ENCODE measurements around the gene PDE5A.
"Not testable (repeated sequence)": the region's sequence is repeated elsewhere in the genome, so short reads cannot be mapped to it uniquely, and the experiment has no call there.

PDE5A gene

DNA sequence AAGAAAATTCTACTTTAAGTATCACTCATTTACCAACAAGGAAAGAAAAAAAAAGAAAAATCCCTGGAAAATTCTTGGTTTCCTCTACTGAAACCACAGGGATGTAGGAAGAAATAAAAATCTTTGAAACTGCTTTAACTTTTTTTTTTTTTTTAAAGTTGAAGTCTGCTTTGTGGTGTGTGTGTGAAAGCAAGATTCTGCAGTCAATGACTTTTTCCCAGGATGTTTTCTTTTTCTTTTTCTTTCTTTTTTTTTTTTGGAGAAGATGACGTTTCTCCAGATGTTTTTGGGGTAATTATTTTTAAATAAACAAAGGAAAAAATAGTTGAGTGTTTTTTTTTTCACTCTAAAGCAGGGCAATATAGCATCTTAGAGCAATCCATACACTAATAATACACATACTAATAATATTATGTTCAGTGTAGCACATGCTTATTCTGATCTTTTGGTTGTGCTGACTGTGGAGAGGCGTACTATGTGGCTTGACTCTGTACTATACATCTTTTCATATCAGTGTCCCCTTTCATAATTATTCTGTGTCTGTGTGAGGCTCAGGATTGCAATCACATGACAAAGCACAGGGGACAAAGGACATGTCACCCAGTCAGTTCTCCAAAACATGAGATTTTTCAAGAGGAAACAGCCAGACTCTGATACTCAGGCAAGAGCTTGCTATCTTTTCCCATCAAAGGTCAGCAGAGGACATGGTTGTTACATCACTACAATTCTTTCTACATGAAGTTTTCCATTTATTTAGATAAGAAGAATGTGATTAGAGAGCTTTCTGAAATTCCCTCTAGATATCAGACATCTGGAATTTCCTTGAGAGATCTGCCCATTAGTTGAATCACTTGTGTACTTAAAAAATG, 111.0 kb downstream of the PDE5A start:
- no peak for DNase-seq

DNA sequence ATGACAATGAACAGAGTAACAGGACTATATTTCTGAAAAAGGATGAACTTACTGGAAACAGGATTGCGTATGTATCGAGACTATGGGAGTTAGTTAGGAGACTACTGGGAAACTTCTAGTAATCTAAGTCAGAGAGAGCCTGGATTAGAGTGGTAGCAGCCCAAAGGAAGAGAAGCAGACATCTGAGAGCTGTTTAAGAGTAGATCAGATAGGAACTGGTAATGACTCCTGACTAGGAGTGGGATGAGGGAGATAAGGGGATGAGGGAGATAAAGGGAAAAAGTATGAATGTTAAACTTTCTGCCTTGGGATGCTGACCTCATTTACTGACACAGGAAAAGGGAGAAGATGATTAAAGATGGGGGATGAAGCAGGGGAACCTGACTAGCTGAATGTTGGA, 116.2 kb downstream of the PDE5A start:
- no peak for DNase-seq

DNA sequence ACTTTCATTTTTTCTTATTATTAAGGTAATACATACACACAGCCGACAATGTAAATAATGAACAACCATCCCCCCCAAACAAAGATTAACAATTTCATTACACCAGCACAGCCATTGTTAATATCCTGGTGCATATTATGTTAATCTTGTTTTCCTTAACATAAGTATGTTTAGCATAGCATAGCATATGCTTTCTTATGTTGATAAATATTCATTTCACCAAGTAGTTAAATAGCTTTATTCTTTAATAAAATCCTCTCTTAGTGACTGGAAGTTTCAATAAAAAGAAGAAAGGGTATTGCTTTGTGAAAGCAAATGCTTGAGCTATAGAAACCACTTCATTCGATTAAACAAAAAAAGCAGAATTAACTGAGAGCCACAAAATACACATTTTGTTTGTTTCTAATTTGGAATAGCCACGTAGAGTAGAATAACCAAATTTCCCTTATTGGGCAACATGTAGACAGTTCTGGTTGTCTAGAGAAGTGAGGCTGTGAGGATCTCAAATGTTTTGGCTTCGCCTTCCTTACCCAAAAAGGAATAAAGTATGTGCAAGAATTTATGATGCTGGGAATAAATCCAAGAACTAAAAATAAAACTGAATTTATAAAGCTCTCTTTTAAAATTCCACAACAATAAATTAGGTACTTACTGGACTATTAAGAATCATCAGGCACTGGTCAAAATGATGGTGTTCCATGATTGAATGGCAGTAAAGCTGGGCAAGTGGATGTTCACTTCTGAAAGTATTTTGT, 118.0 kb downstream of the PDE5A start:
- no peak for DNase-seq

DNA sequence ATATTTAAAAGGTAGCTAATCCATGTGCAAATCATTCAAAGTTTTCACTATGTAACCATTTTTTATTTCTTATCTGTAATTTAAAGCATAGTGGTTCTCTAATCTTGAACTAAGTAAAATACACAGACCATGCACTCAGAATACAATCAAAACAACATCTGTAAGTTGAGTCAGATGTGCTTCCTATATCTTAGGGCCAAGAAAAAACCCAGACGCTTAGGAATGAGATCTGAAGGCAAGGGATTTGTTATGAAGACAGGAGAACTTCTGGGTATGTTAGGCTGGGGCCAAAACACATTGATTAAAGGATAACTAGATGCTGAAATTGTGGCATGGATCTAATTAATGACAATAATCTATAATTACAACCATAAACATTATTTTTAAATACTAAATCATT, 120.3 kb downstream of the PDE5A start:
- DNase-seq = no peak

DNA sequence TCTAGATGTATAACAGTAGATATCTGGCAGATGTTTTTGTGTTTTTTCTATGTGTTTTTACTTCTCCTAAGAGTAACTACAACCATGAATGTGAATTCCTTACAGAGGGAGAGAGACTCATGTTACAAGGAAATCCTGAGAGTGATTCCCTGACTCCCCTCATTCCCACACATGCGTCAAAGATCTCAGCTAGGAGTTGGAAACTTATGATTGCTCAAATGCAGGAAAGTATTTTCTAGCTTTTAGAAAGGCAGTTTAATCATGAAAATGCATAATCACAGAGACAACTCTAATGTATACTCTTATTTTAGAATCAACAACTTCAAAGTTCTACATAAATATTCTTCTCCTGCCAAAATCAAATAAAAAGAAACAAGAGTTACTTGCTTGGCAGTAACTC, 121.8 kb downstream of the PDE5A start:
- no peak for DNase-seq

DNA sequence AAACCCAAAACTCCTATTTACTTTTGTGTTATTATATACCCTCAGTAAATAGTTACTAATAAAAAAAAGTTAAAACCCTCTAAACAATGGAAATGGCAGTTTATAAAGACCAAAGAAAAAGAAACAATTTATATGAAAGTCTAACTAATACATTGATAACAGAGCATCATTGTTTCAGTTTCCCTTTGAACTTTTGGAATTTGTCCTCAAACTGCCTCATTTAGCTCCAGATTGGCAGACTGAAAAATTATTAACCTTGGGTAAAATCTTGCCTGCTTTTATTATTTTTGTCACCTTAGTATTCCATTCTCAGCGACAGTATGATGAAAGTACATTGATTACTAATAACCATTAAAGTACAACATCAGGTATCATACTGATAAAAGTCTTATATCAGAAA, 124.0 kb downstream of the PDE5A start:
- DNase-seq = no peak

DNA sequence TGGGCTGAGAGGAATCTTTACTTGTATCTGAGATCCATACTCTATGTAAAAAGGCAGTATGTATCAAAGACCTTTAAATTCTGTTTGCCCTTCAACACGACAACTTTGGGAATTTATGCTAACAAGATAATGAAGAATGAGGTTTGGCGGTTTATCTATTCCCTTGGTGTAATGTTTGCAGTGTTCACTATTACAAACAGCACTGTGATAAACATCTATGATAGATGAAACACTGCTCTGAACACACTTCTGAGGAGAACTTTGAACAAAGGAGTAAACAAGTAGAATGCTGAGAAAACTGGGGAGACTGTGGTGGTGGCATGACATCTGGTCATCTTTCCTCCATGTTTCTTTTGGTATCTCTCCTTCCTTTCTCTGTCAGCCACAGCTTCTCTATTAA, 126.9 kb downstream of the PDE5A start:
- no peak for DNase-seq

DNA sequence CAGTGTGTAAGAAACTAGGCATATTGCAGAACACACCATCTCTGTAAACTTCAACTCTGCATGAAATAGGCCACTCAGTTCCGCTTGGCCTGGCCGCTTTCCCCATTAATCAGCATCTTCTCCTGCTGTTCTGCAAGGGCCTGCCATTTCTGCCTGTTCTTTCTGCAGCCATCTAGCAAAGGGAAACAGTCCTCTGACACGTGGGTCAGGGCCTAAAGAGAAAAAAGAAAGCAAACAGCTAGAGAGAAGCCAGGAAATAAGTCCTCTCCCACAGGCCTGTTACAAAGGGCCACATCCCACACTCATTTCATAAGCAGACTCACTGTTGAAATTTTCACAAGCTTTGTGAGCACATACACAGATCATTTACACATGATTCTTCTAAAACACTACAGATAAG, 130.1 kb downstream of the PDE5A start:
- peak; percentile 3 to 78 for DNase-seq

DNA sequence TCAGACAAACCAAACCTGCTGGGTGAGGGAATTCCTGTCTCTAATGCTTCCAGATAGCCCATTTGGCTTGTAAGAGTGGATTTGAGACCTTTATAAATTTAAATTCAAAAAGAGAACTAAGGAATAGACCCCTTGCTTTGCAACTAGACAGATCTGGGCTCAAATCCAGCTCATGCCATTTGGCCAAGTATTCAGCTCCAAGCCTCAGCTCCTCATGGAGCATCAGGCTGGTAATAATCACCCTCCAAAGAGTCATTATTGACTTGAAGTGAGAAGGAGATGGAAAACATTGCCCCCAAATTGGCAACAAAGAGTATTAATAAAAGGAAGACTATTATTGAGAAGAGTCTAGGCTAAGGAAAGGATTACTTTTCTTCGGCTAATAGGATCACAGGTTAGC, 134.7 kb downstream of the PDE5A start:
- DNase-seq = no peak

DNA sequence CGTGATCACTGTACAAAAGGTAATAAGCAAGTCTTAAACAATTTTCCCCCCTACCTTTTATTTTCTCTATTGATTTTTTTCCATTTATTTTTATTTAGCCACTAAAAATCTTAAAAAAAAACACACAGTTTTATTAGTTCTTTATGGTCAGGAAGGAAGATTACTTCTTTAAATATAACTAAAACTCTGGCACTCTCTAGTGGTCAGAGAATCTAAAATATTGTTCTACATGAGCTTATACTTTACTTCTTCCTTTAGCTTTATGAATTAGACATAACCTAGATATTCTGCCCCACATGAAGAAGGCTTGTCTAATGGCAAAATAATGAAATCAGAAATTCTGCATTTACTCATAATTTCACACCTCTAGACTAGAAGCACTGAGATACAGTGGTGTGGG, 135.2 kb downstream of the PDE5A start:
- peak in 1 of 2 donors; percentile 4 for DNase-seq

DNA sequence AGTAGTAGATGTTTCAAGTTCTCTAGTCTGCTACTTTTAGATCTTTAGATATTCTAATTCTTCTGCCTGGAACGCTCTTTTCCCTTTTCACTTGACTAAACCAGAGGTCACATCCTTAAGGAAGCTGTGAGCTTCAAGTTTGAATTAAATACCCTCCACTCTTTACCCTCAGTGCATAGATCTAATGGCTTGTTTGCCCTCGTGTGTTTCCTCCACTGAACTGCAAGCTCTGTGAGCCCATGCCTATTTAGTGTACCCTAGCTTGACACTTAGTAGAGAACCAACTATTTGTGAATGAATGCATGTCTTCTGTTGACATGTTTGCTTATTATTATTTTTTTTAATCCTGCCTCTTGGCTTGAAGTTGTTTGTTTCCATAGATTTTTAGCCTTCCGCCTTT, 138.3 kb downstream of the PDE5A start:
- no peak for DNase-seq

DNA sequence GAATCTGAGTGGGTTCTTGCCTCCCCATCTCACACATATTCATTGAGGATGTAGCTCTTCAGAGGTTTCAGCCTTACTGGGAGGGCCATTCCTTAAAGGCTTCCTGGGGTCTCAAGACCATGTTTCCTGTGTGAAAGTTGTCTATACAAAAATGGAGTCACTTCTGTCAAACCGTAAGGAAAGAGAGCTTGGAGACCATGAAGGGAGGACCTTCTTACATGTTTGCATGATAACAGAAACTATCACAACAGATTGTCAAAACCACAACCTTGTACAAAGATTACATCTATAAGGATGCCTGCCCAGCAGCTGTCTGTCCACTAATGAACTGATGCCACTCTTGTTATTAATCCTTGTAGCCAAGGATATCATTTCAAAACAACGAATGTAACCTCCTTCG, 139.3 kb downstream of the PDE5A start:
- DNase-seq = no peak

DNA sequence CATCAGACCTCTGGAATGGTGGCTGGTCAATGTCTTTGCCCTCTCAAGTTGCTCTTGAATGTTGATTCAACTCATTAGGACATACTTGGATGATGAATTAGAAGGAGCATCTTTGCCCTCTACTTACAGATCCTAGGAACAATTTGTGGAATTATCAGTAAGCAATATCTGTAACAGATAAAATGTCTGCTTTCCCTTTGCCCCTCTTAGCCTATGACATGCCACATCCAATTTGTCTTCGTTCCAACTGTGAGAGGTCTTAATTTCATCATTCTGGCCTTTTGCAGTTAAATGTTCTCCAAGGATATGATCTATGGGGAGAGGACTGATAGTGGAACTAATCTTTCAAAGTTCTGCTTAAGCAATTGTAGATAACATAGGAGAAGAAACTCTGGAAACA, 148.3 kb downstream of the PDE5A start:
- DNase-seq = no peak

DNA sequence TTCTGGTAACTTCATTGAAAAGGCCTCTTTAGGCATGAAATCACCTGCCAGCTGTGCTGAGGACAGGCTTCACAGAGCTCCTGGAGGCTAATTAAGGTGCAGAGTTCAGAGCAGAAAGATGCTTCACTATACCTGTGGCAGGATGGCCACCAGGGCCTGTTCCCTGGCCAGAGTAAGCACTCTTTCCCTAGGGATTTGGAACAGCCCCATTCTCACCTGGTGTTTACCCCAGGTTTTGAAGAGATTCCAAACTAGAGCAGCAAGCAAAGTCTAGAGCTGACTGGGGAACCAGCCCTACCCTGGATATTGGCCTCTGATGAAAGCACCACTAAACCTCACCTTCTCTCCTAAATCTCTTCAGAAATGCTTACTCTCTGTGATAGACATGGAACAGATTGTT, 148.8 kb downstream of the PDE5A start:
- no peak for DNase-seq

DNA sequence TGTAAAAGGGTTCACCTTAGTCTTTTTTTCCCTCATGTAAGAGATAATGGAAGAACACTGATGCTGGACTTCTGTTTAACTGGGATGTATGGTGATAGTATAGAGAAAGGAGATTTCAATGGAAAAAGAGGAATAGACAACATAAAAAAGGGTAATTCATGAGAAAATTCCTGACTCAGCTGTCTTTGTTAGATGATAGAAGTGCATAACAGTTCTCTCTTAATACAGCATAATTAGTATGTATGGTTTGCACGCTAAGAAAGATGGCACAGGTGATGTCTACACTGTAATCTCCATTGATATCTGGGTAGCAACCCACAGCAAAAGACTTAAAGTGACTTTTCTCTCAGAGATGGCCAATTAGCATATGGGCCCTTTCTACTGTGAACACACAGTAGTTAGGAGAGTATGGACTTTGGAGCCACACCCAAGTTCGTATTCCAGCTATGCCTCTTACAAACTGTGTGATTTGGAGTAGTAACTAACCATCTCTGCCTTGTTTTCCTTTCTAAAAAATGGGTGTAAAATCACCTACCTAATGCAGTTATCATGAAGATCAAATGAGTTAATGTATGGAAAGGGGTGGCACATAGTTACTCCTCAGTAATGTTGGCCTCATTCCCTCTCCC, 149.3 kb downstream of the PDE5A start:
- DNase-seq = no peak

DNA sequence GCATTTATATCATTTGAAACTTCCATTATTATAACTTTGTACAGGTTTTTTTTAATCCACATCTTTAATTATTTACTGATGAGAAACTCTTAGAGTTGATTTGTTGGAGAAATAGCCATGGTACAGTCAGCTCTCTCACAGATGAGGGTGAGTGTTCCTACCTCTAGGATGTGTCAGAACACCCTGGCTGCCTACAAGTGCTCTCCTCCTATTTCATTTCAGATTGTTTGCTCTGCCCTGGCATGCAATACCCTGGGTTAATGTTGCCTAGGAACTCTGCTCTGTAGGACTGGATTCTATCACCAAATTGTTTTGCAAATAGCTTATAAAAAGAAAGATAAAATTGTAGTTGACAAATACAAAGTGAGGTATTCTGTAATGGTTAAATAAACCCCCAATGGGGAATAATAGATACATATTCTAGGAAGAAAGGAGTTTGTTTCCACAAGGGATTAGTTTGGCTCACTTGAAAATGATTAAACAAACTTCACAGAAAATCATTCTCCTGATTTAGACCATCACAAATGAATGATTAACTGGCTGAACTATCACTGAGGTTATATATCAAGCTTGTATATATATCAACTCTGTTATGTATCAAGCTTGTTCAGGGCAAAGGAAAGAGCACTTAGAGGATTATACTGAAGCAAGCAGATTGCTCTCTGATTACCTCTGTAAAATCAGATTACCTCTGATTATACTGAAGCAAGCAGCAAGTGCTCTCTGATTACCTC, 150.0 kb downstream of the PDE5A start:
- no peak for DNase-seq

DNA sequence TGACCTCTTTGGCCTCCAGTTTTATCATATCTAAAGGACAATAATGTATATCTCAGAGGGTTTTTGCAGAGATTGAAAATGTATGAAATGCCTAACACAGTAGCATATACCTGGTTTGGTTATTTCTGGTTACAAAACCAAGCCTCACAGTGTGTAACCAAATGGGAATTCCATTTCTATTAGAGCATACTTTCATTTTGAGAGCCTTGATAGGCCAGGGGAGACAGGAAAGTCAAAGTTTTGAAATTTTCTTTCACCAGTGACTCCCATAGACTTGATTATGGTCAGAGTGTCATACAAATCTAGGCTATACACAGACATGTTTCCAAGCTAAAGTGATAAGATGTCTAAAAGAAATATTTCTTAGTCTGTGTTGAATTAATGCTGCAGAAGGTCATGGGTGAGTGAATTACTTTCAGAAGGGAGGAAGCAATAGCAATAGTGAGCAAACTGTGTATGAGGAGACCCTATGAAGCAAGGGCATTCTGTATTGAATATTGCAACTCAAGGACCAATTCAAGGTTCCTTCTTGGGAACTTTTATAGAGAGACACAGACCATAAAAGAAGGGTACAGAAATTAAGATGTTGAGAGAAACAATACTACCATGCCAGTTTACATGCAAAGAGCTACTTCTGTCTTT, 151.1 kb downstream of the PDE5A start:
- DNase-seq = no peak

DNA sequence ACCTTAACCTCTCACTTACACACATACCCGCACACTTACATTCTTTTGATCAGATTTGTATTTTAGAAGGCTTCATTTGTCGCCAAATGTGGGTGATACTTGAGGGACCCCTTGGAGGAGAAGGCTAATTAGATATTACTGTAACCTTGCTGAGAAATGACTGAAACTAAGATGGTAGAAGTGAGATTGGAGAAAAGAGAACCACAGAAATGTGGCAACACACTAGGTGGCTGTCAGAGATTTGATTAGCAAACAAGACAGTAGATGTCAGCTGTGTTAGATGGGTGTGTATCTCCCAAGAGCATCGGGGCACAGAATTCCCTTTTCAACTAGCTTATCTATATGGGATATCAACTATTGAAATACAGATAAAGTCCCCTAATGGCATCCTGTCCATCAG, 157.3 kb downstream of the PDE5A start:
- DNase-seq = no peak

DNA sequence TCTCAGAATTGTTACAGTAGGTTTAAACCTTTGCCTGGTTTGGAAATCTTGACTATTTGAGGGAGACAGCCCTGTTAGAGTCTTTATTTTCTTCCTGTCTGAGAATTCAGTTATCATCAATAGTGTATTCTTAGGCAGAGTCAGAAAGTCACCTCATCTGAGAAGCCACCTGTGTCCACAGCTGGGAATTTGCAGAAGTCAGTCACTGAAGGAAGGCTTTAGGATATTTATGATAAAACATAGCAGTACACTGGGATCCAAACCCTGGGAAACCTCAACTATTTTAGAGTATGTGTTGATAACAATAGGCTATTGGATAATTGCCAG, 157.9 kb downstream of the PDE5A start:
- DNase-seq = not testable (repeated sequence)

DNA sequence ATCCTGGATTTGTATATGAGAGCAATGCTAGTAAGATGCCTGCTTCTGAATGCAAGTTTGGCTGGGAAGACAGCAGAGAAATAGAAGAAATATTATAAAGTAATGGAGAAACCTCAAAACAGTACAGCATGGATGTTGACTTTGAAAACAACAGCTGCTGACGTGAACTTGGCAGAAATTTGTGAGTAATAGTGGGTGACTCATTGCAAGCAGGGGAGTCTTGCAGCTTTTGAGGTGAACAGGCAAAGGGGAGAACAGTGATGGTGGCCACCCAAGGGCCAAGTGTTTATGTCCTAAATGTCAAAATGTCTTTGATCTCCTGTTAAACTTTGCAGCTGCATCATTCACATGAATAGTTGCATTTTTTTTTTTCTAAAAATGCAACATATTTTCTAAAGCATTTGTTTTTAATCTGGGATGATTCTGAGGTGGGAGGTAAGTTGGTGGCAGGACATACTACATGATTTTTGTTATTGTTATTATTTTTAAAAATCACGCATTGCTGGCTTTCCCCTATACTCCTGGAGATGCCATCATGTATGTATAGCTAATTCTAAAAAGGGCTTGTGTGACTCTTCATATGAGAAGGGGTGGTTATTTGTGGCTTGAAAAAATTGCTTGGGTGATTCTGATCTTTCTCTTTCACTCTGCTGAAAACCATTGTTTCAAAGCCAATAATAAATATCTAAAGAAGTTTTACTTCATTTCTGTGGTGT, 158.4 kb downstream of the PDE5A start:
- not testable (repeated sequence) for DNase-seq

DNA sequence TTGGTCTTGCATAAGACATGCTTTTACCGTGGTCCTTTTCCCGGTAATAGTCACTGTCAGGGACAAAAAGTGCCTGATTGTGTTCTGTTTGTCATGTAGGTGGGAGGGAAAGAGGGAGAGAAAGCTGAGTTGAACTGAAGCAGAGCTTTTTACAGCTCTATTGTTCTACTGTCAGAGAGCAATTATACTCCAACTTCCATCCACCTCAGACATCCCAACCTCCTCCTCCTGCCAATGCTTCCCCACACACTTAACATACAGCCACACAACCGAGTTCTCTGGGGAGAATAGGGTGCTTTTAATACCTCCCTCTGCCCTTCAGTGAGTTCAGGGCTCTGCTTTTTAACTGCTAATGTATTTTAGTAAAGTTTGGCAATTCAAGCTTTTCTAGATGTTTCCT, 159.6 kb downstream of the PDE5A start:
- not testable (repeated sequence) for DNase-seq

DNA sequence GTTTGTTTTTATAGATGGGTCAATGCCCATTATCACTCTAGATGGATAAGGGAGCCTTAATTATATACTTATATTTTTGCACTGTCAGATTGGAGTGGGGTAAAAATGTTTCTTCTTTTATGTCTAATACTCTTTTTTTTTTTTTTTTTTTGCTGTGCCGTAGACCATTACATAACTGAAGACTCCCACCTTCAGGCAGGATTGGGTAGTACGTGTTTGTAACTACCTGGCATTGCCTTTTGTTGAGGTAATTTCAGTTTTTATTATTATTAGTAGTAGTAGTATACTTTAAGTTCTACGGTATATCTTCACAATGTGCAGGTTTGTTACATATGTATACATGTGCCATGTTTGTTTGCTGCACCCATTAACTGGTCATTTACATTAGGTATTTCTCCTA, 165.9 kb downstream of the PDE5A start:
- DNase-seq = peak in 1 of 2 donors; percentile 1
